Naive thymus-derived CD4-positive, alpha-beta T cell (primary cell): ENCODE data around the gene AK2. TPM values are rescaled to one million over a fixed set of nuclear protein-coding genes. Genes with fewer than 3 reads are reported as not detected.

Experiments
- ATAC-seq: fragments of 150-1000 bp; cut with Tn5 transposase; 2 replicates; pipeline ENCODE4 v1.10.0; 2021; ENCODE audit warnings: mild to moderate bottlenecking, moderate library complexity
- CTCF ChIA-PET: fragments of 350-600 bp; sonication (Branson Sonifier 250); formaldehyde crosslinking; loops from one replicate; lab custom pipeline; 2021; ENCODE audit warnings: antibody characterized with exemption; lab: Charles Lee
- POLR2A ChIA-PET: fragments of 350-600 bp; sonication (Branson Sonifier 250); formaldehyde crosslinking; loops from one replicate; lab custom pipeline; 2021; ENCODE audit warnings: antibody characterized with exemption, inconsistent platforms; lab: Charles Lee
- DNase-seq, 9 donors: peaks; one replicate each; pipeline versions ENCODE4 v3.0.0 to v3.0.0-alpha.2; 2020 to 2022; ENCODE audit warnings: mixed read lengths in 1 of 9
- H3K27ac ChIP-seq: one replicate; pipeline ENCODE4 v1.7.0; 2013; ENCODE audit warnings: mild to moderate bottlenecking, low read depth, low read length, moderate library complexity
- H3K27me3 ChIP-seq, 2 donors: one replicate each; pipeline ENCODE4 v1.7.0; 2013; ENCODE audit warnings: low read length in 2 of 2, mild to moderate bottlenecking in 2 of 2, moderate library complexity in 2 of 2; ENCODE audit not compliant: control insufficient read depth in 2 of 2, insufficient read depth in 2 of 2
- H3K36me3 ChIP-seq, 3 experiments: 1 replicate in 2 of 3; 2 replicates in 1 of 3; pipeline ENCODE4 v1.7.0; 2013; ENCODE audit warnings: low read length in 3 of 3, mild to moderate bottlenecking in 3 of 3, moderate library complexity in 1 of 3; ENCODE audit not compliant: insufficient read depth in 3 of 3, control insufficient read depth in 2 of 3
- H3K4me1 ChIP-seq, 2 donors: one replicate each; pipeline ENCODE4 v1.7.0; 2013; ENCODE audit warnings: low read length in 2 of 2, mild to moderate bottlenecking in 2 of 2, moderate library complexity in 1 of 2; ENCODE audit not compliant: control insufficient read depth in 2 of 2, insufficient read depth in 2 of 2
- H3K4me3 ChIP-seq: 2 replicates; pipeline ENCODE4 v1.7.0; 2013; ENCODE audit warnings: mild to moderate bottlenecking, low read length
- H3K9me3 ChIP-seq, 3 experiments: 1 replicate in 2 of 3; 2 replicates in 1 of 3; pipeline ENCODE4 v1.7.0; 2013; ENCODE audit warnings: low read length in 3 of 3; ENCODE audit not compliant: control insufficient read depth in 2 of 3
- H3K27ac Mint-ChIP-seq, 9 donors: one replicate each; pipeline ENCODE4 v1.8.0; 2020 to 2022; ENCODE audit warnings: mixed read lengths in 9 of 9, mild to moderate bottlenecking in 8 of 9, moderate library complexity in 5 of 9, inconsistent platforms in 2 of 9
- H3K27me3 Mint-ChIP-seq, 5 donors: one replicate each; pipeline ENCODE4 v1.8.0; 2021 to 2022; ENCODE audit warnings: mixed read lengths in 5 of 5, mild to moderate bottlenecking in 1 of 5
- H3K36me3 Mint-ChIP-seq, 5 donors: one replicate each; pipeline ENCODE4 v1.8.0; 2020 to 2022; ENCODE audit warnings: mixed read lengths in 5 of 5, mild to moderate bottlenecking in 3 of 5, inconsistent platforms in 1 of 5
- H3K4me1 Mint-ChIP-seq, 7 donors: one replicate each; pipeline ENCODE4 v1.8.0; 2020 to 2022; ENCODE audit warnings: mixed read lengths in 7 of 7, mild to moderate bottlenecking in 3 of 7, inconsistent platforms in 1 of 7
- H3K4me3 Mint-ChIP-seq, 10 donors: one replicate each; pipeline ENCODE4 v1.8.0; 2020 to 2022; ENCODE audit warnings: mild to moderate bottlenecking in 10 of 10, mixed read lengths in 10 of 10, moderate library complexity in 6 of 10, inconsistent platforms in 2 of 10
- H3K9me3 Mint-ChIP-seq, 11 donors: one replicate each; pipeline ENCODE4 v1.8.0; 2020 to 2022; ENCODE audit warnings: mixed read lengths in 11 of 11, mild to moderate bottlenecking in 4 of 11, inconsistent platforms in 1 of 11, moderate library complexity in 1 of 11
- intact Hi-C, 2 donors: fragments of 100-400 bp; cut with micrococcal nuclease; formaldehyde crosslinking; loops; one replicate each; pipeline ENCODE4 v1.15.1; 2023
- polyA plus RNA-seq, 2 donors: library from polyadenylated mRNA; unstranded; fragments of 300-500 nt; fragmentation: Illumina TruSeq; gene quantifications; one replicate each; pipeline ENCODE4 v1.2.3, GENCODE V29; 2021
- total RNA-seq, 6 experiments: library from RNA in 5 of 6; stranded (reverse) in 5 of 6; gene quantifications; 1 replicate in 5 of 6; 2 replicates in 1 of 6; pipeline ENCODE4 v1.2.3 and lab custom pipeline; 2021 to 2026

AK2 gene
- total and polyA plus RNA-seq, 7 experiments from 2014 or later: 53.8 to 219 (median 97.4) TPM

GRCh38 chr1:32972814-32973428 is 63.8 kb downstream of the AK2 start:
- peaks cover 18 to 24% (median 23%) of the 10 kb centered on the region in 5 donors for H3K27me3 Mint-ChIP-seq
- ChIA-PET CTCF (no interaction called here), POLR2A (interaction anchor here (1.1 to 1.5 kb wide), 2 partner anchors 8 to 9 kb away, joined by 6 to 13 read pairs; partner anchors contain the start of gene RNF19B)
- no peak for ATAC-seq
- H3K4me3 Mint-ChIP-seq: peak overlapping the region; percentile 32 to 82 (median 63)
- no peaks in the 10 kb centered on the region for H3K9me3 ChIP-seq
- DNase-seq: no peak
- no peaks in the 10 kb centered on the region for H3K36me3 ChIP-seq
- H3K4me1 Mint-ChIP-seq: peaks cover 8 to 36% (median 11%) of the 10 kb centered on the region in 7 donors
- H3K27me3 ChIP-seq: peaks cover 8 to 9% of the 10 kb centered on the region in 2 donors
- peaks cover 0 to 30% (median 0%) of the 10 kb centered on the region in 5 donors for H3K36me3 Mint-ChIP-seq
- intact Hi-C loops: no loop called here
- H3K9me3 Mint-ChIP-seq: peaks cover 0 to 2% (median 0%) of the 10 kb centered on the region in 11 donors
- no peak overlapping the region for H3K27ac ChIP-seq
- no peaks in the 10 kb centered on the region for H3K4me1 ChIP-seq
- H3K27ac Mint-ChIP-seq: peak overlapping the region in 1 of 9 donors; percentile 55
- H3K4me3 ChIP-seq: peak overlapping the region; percentile 3

- Histone ChIP-seq H3K4me1 (no peaks in the 10 kb centered on the region), H3K27ac (no peak overlapping the region), H3K27me3 (peaks cover 8 to 9% of the 10 kb centered on the region in 2 donors), H3K4me3 (no peak overlapping the region), H3K9me3 (no peaks in the 10 kb centered on the region), H3K36me3 (no peaks in the 10 kb centered on the region)
- H3K4me3 Mint-ChIP-seq: peak overlapping the region in 2 of 10 donors; percentile 53 to 64
- no peak overlapping the region for H3K27ac Mint-ChIP-seq
- DNase-seq: no peak
- ATAC-seq: no peak
- peaks cover 0 to 2% (median 0%) of the 10 kb centered on the region in 11 donors for H3K9me3 Mint-ChIP-seq
- H3K27me3 Mint-ChIP-seq: peaks cover 18 to 27% (median 23%) of the 10 kb centered on the region in 5 donors
- H3K36me3 Mint-ChIP-seq: peaks cover 0 to 26% (median 0%) of the 10 kb centered on the region in 5 donors
- CTCF ChIA-PET: no interaction called here
- peaks cover 7 to 37% (median 9%) of the 10 kb centered on the region in 7 donors for H3K4me1 Mint-ChIP-seq
- intact Hi-C loops: no loop called here
- POLR2A ChIA-PET: interaction anchor here (1.5 kb wide), 1 partner anchor 10 kb away, joined by 13 read pairs; no protein-coding TSS in a partner anchor
These were observed 65.1 kb downstream of the AK2 start for GRCh38 chr1:32971576-32971975.

GRCh38 chr1:32971156-32971555 is 65.5 kb downstream of the AK2 start:
- ATAC-seq (no peak), DNase-seq (no peak)
- Mint-ChIP-seq H3K27ac (no peak overlapping the region), H3K4me1 (peaks cover 7 to 38% (median 9%) of the 10 kb centered on the region in 7 donors), H3K9me3 (peaks cover 0 to 2% (median 0%) of the 10 kb centered on the region in 11 donors), H3K36me3 (peaks cover 0 to 26% (median 0%) of the 10 kb centered on the region in 5 donors), H3K4me3 (no peak overlapping the region), H3K27me3 (peaks cover 18 to 27% (median 23%) of the 10 kb centered on the region in 5 donors)
- H3K4me3 ChIP-seq: no peak overlapping the region
- POLR2A ChIA-PET: no interaction called here
- intact Hi-C loops: no loop called here
- H3K36me3 ChIP-seq: no peaks in the 10 kb centered on the region
- peaks cover 8 to 9% of the 10 kb centered on the region in 2 donors for H3K27me3 ChIP-seq
- no peak overlapping the region for H3K27ac ChIP-seq
- no peaks in the 10 kb centered on the region for H3K4me1 ChIP-seq
- no peaks in the 10 kb centered on the region for H3K9me3 ChIP-seq
- CTCF ChIA-PET: no interaction called here

GRCh38 chr1:32969566-32969965 is 67.1 kb downstream of the AK2 start:
- Histone ChIP-seq H3K27me3 (peaks cover 8 to 9% of the 10 kb centered on the region in 2 donors), H3K4me1 (peaks cover 5 to 7% of the 10 kb centered on the region in 2 donors), H3K27ac (no peak overlapping the region), H3K4me3 (no peak overlapping the region), H3K9me3 (no peaks in the 10 kb centered on the region), H3K36me3 (no peaks in the 10 kb centered on the region)
- H3K4me1 Mint-ChIP-seq: peaks cover 7 to 40% (median 12%) of the 10 kb centered on the region in 7 donors
- intact Hi-C loops: no loop called here
- H3K36me3 Mint-ChIP-seq: peaks cover 0 to 23% (median 0%) of the 10 kb centered on the region in 5 donors
- ChIA-PET POLR2A (interaction anchor here (0.5 to 2.4 kb wide), 3 partner anchors 12 to 51 kb away, joined by 3 to 14 read pairs (median 4); no protein-coding TSS in a partner anchor), CTCF (interaction anchor here (1.2 kb wide), 1 partner anchor 11 kb away, joined by 8 read pairs; no protein-coding TSS in a partner anchor)
- no peak overlapping the region for H3K4me3 Mint-ChIP-seq
- peaks cover 0 to 2% (median 0%) of the 10 kb centered on the region in 11 donors for H3K9me3 Mint-ChIP-seq
- ATAC-seq (no peak), DNase-seq (no peak)
- peaks cover 18 to 27% (median 21%) of the 10 kb centered on the region in 5 donors for H3K27me3 Mint-ChIP-seq
- H3K27ac Mint-ChIP-seq: peak overlapping the region in 2 of 9 donors; percentile 0 to 31

GRCh38 chr1:32967888-32968568 is 68.7 kb downstream of the AK2 start:
- CTCF ChIA-PET: interaction anchor here (0.5 to 1.6 kb wide), 2 partner anchors 13 to 88 kb away, joined by 3 to 4 read pairs; no protein-coding TSS in a partner anchor
- H3K4me3 ChIP-seq: no peak overlapping the region
- no peak overlapping the region for H3K27ac Mint-ChIP-seq
- H3K36me3 ChIP-seq: no peaks in the 10 kb centered on the region
- H3K4me3 Mint-ChIP-seq: no peak overlapping the region
- no peak overlapping the region for H3K27ac ChIP-seq
- H3K36me3 Mint-ChIP-seq: peaks cover 0 to 27% (median 0%) of the 10 kb centered on the region in 5 donors
- ATAC-seq (no peak), DNase-seq (no peak)
- intact Hi-C loops: no loop called here
- peaks cover 0 to 2% (median 0%) of the 10 kb centered on the region in 11 donors for H3K9me3 Mint-ChIP-seq
- peaks cover 8 to 9% of the 10 kb centered on the region in 2 donors for H3K27me3 ChIP-seq
- peaks cover 6 to 10% of the 10 kb centered on the region in 2 donors for H3K4me1 ChIP-seq
- H3K4me1 Mint-ChIP-seq: peaks cover 14 to 43% (median 16%) of the 10 kb centered on the region in 7 donors
- POLR2A ChIA-PET: interaction anchor here (1.2 to 2.4 kb wide), 3 partner anchors 13 to 574 kb away, joined by 3 to 14 read pairs (median 4); partner anchors contain the start of gene BSDC1
- no peaks in the 10 kb centered on the region for H3K9me3 ChIP-seq
- H3K27me3 Mint-ChIP-seq: peaks cover 18 to 25% (median 20%) of the 10 kb centered on the region in 5 donors

GRCh38 chr1:32966900-32967299 is 69.8 kb downstream of the AK2 start:
- Histone ChIP-seq H3K4me3 (no peak overlapping the region), H3K9me3 (no peaks in the 10 kb centered on the region), H3K36me3 (no peaks in the 10 kb centered on the region), H3K27ac (no peak overlapping the region), H3K4me1 (peaks cover 17 to 21% of the 10 kb centered on the region in 2 donors), H3K27me3 (peaks cover 0 to 3% of the 10 kb centered on the region in 2 donors)
- peak overlapping the region in 2 of 9 donors; percentile 11 to 80 for H3K27ac Mint-ChIP-seq
- intact Hi-C loops: no loop called here
- DNase-seq (no peak), ATAC-seq (no peak)
- H3K27me3 Mint-ChIP-seq: peaks cover 11 to 17% (median 13%) of the 10 kb centered on the region in 5 donors
- H3K9me3 Mint-ChIP-seq: peaks cover 0 to 2% (median 0%) of the 10 kb centered on the region in 11 donors
- peaks cover 17 to 47% (median 20%) of the 10 kb centered on the region in 7 donors for H3K4me1 Mint-ChIP-seq
- H3K4me3 Mint-ChIP-seq: peak overlapping the region in 1 of 10 donors; percentile 25
- CTCF ChIA-PET: interaction anchor here (1.6 kb wide), 1 partner anchor 14 kb away, joined by 4 read pairs; no protein-coding TSS in a partner anchor
- H3K36me3 Mint-ChIP-seq: peaks cover 0 to 27% (median 0%) of the 10 kb centered on the region in 5 donors
- POLR2A ChIA-PET: interaction anchor here (1.0 to 4.3 kb wide), 2 partner anchors 14 to 18 kb away, joined by 5 to 76 read pairs; no protein-coding TSS in a partner anchor
